ENCODE data around the gene PLSCR2. TPM values are rescaled to one million over a fixed set of nuclear protein-coding genes. Genes with fewer than 3 reads are reported as not detected.

The PLSCR2 gene
- total and polyA plus RNA-seq, 2 experiments from 2014 or later, result not detected

DNA sequence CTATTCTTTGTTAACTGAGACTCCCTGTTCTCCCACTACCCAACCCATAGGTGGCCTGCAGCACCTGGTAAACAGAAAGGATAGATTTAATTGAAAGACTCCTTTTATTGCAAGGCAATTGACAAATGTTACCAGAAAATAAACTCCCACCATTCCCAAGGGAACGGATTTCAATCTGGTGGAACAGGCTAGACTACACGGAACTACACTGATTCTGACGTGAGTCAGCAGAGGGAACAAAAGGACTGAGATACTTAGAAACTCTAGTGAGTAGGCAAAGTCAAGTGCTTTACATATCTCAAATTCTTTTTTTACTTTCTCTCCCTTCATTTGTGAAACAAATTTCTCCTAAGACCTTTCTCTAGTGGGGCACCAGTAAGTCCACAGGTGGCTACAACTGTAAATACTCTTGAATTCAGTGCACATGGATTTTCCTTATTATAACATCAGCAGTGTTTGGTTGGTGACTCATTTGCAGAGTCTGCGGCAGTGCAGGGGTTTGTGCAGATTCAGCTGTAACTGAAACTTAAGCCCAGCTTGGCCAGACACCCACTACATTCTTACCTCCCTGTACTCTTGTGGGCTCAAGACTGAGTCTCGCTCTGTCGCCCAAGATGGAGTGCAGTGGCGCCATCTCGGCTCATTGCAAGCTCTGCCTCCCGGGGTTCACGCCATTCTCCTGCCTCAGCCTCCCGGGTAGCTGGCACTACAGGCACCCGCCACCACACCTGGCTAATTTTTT lies 34.3 kb upstream of the PLSCR2 start:
- Histone ChIP-seq H3K9me2 (ENCODE audit: insufficient read depth) (no peaks in the 10 kb centered on the region), H3F3A (ENCODE audit: insufficient read depth) (peaks cover 26% of the 10 kb centered on the region), H3K9me3 (ENCODE audit: low read depth) (no peaks in the 10 kb centered on the region), H3K4me1 (ENCODE audit: insufficient read depth) (peaks cover 37% of the 10 kb centered on the region), H3K9ac (peak overlapping the region; percentile 7; the same call in 1 of the 2 replicates), H3K27ac (peak overlapping the region; percentile 68), H4K20me1 (ENCODE audit: insufficient read depth) (no peaks in the 10 kb centered on the region), H3K4me3 (peak overlapping the region; percentile 21; the same call in 1 of the 2 replicates), H3K27me3 (replicated peaks; ENCODE audit: insufficient read depth) (no peaks in the 10 kb centered on the region), H3K79me2 (ENCODE audit: insufficient read depth) (no peaks in the 10 kb centered on the region), H2AFZ (peak overlapping the region; percentile 7; the same call in 1 of the 2 replicates), H3K36me3 (ENCODE audit: low read depth) (no peaks in the 10 kb centered on the region), H3K4me2 (ENCODE audit: unreplicated experiment) (peak overlapping the region; percentile 32)
- TF ChIP-seq EZH2 (IDR thresholded peaks at IDR 0.05; ENCODE audit: insufficient read depth, poor library complexity, severe bottlenecking) (no peak), EZH2phosphoT487 (IDR thresholded peaks at IDR 0.05; ENCODE audit: insufficient read depth, low read depth) (no peak)
- WGBS, 2 experiments (ENCODE audit: low coverage in 1 of 2, low lambda C conversion rate in 2 of 2, missing lambda C conversion rate in 2 of 2), result 73 to 77% methylated on average over 12 of the region's 12 CpGs
- in situ Hi-C loops (cut with MboI), result no loop called here
- DNase-seq, result peak; percentile 89

DNA sequence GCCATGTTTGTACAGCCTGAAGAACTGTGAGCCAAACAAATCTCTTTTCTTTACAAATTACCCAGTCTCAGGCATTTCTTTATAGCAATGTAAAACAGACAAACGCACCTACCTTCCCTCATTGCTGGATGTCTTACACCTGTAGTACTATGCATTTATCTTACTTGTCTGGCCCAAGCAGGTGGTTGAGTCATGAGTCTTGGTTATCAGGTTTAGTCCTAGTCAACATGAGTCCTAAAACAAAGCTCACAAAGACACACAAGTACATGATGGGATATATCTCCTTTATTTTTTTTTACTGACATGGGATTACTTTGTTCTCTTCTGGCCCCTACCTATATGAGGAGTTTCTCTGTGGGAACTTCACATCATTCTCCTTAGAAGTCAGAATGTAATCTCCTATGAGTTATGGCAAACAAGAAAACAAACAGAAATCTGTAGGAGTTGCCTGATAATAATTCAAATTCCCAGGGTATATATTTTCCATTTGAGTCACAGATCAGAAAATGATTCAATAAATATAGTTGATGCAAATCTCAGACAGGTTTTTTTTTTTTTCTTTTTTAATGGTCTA lies 33.6 kb upstream of the PLSCR2 start:
- Histone ChIP-seq H4K20me1 (ENCODE audit: insufficient read depth) (no peaks in the 10 kb centered on the region), H3K79me2 (ENCODE audit: insufficient read depth) (no peaks in the 10 kb centered on the region), H3K9me2 (ENCODE audit: insufficient read depth) (no peaks in the 10 kb centered on the region), H3F3A (ENCODE audit: insufficient read depth) (peaks cover 25% of the 10 kb centered on the region), H3K27ac (peak overlapping the region; percentile 68), H3K4me2 (ENCODE audit: unreplicated experiment) (peak overlapping the region; percentile 32), H3K4me3 (peak overlapping the region; percentile 21; the same call in 1 of the 2 replicates), H3K27me3 (replicated peaks; ENCODE audit: insufficient read depth) (no peaks in the 10 kb centered on the region), H3K36me3 (ENCODE audit: low read depth) (no peaks in the 10 kb centered on the region), H3K9me3 (ENCODE audit: low read depth) (no peaks in the 10 kb centered on the region), H3K4me1 (ENCODE audit: insufficient read depth) (peaks cover 37% of the 10 kb centered on the region), H2AFZ (0 out of 2 replicates have a peak overlapping the region, but pooled peaks have one; percentile 7), H3K9ac (peak overlapping the region; percentile 7; the same call in 1 of the 2 replicates)
- TF ChIP-seq EZH2phosphoT487 (IDR thresholded peaks at IDR 0.05; ENCODE audit: insufficient read depth, low read depth), result no peak
- no peak for TF ChIP-seq EZH2 (IDR thresholded peaks at IDR 0.05; ENCODE audit: insufficient read depth, poor library complexity, severe bottlenecking)
- in situ Hi-C loops (cut with MboI), result no loop called here
- WGBS, 2 experiments (ENCODE audit: low coverage in 1 of 2, low lambda C conversion rate in 2 of 2, missing lambda C conversion rate in 2 of 2), result 64 to 65% methylated on average over 1 of the region's 1 CpG
- no peak for DNase-seq

DNA sequence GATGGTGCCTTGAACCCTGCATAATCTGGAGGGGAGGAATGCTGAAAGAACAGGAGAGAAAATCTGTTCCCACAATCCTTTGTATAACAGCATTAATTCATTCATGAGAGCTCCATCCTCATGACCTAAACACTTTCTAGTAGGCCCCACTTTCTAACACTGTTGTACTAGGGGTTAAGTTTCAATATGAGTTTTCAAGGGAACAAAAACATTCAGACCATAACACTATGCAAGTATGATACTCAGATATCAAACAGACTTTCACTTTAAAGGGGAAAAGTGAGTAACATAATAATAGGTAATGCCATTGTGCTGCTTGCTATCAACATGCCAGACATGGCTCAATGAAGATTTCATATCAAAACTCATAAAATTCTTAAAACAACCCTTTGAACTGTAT lies 32.4 kb upstream of the PLSCR2 start:
- H3K27ac ChIP-seq, result no peak overlapping the region
- peaks cover 26% of the 10 kb centered on the region for H3K4me1 ChIP-seq (ENCODE audit: insufficient read depth)
- H2AFZ ChIP-seq, result no peak overlapping the region
- H3K9me3 ChIP-seq (ENCODE audit: low read depth), result no peaks in the 10 kb centered on the region
- DNase-seq, result no peak
- no peaks in the 10 kb centered on the region for H3K36me3 ChIP-seq (ENCODE audit: low read depth)
- H4K20me1 ChIP-seq (ENCODE audit: insufficient read depth), result no peaks in the 10 kb centered on the region
- in situ Hi-C loops (cut with MboI), result no loop called here
- H3F3A ChIP-seq (ENCODE audit: insufficient read depth), result peaks cover 13% of the 10 kb centered on the region
- H3K9ac ChIP-seq, result no peak overlapping the region
- H3K27me3 ChIP-seq (replicated peaks; ENCODE audit: insufficient read depth), result no peaks in the 10 kb centered on the region
- H3K9me2 ChIP-seq (ENCODE audit: insufficient read depth), result no peaks in the 10 kb centered on the region
- no peaks in the 10 kb centered on the region for H3K79me2 ChIP-seq (ENCODE audit: insufficient read depth)
- TF ChIP-seq EZH2phosphoT487 (IDR thresholded peaks at IDR 0.05; ENCODE audit: insufficient read depth, low read depth), result no peak
- no peak for TF ChIP-seq EZH2 (IDR thresholded peaks at IDR 0.05; ENCODE audit: insufficient read depth, poor library complexity, severe bottlenecking)
- no peak overlapping the region for H3K4me2 ChIP-seq (ENCODE audit: unreplicated experiment)
- no peak overlapping the region for H3K4me3 ChIP-seq

DNA sequence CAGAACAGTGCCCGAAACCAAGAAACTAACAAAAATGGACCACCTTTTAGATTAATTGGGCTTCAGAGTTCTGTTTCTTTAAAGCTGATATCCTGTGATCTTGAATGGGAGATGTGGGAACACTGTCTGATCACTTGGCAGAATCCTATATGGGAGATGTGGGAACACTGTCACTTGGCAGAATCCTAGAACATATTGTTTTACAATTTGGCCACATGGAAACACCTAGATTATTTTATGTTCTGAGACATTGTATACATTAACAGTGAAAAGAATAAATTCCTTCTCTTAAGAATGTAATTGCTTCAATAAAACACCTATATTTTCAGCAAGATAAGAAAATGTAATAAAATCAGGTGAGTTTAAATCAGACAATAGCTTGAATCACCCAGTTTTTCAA lies 30.3 kb upstream of the PLSCR2 start:
- H3K79me2 ChIP-seq (ENCODE audit: insufficient read depth), result no peaks in the 10 kb centered on the region
- no peak for TF ChIP-seq EZH2phosphoT487 (IDR thresholded peaks at IDR 0.05; ENCODE audit: insufficient read depth, low read depth)
- no peak for TF ChIP-seq EZH2 (IDR thresholded peaks at IDR 0.05; ENCODE audit: insufficient read depth, poor library complexity, severe bottlenecking)
- peaks cover 22% of the 10 kb centered on the region for H3F3A ChIP-seq (ENCODE audit: insufficient read depth)
- no peaks in the 10 kb centered on the region for H3K9me3 ChIP-seq (ENCODE audit: low read depth)
- peaks cover 15% of the 10 kb centered on the region for H3K4me1 ChIP-seq (ENCODE audit: insufficient read depth)
- no peak overlapping the region for H3K27ac ChIP-seq
- H3K9ac ChIP-seq, result no peak overlapping the region
- no peak overlapping the region for H3K4me3 ChIP-seq
- H3K4me2 ChIP-seq (ENCODE audit: unreplicated experiment), result no peak overlapping the region
- DNase-seq, result no peak
- no peaks in the 10 kb centered on the region for H4K20me1 ChIP-seq (ENCODE audit: insufficient read depth)
- H3K9me2 ChIP-seq (ENCODE audit: insufficient read depth), result no peaks in the 10 kb centered on the region
- 73 to 87% methylated on average over 1 of the region's 1 CpG for whole genome bisulfite sequencing, 2 experiments (ENCODE audit: low coverage in 1 of 2, low lambda C conversion rate in 2 of 2, missing lambda C conversion rate in 2 of 2)
- H3K36me3 ChIP-seq (ENCODE audit: low read depth), result no peaks in the 10 kb centered on the region
- no peak overlapping the region for H2AFZ ChIP-seq
- in situ Hi-C loops (cut with MboI), result no loop called here
- H3K27me3 ChIP-seq (replicated peaks; ENCODE audit: insufficient read depth), result no peaks in the 10 kb centered on the region
